IPS DF 19.7 (cell line): ENCODE data around the gene SUPT3H.

Experiments
- DNase-seq: peaks from one replicate; pipeline ENCODE4 v3.0.0-alpha.2; 2013; ENCODE audit warnings: low read depth, low spot score

SUPT3H gene

DNA sequence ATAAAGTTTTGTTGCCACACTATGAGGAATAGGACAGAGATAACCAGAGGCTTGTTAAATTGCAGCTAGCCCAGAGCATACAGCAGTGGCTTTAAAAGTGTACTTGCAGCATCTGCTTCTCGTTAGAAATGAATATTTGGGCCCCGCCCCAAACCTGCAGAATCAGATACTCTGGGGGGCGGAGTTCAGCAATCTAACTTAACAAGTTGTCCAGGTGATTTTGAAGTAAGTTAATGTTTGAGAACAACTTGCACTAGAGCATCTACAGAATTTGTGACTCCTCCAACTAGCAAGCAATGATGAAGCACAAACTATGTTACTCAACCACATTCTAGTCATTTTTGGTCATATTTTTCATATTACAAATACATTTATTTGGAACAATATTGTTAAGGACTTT is 10.6 kb upstream of the SUPT3H start:
- no peak for DNase-seq

DNA sequence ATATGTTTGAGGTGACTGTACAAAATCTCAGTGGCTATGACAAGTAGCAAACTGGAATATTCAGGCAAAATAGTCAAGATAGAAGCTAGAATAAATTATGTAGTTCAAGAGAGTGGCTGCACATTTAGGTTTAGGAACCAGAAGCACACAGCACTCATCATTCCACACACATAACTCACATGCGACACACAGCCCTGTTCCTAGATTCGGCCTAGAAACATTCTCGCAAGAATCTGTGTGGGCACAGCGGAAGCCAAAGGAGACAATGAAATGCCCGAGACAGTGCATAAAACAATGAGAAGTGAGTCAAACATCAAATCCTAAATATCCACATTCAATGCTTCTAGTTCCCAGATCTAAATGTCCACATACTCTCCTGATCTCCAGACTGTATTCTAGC is 9.5 kb upstream of the SUPT3H start:
- DNase-seq: no peak

DNA sequence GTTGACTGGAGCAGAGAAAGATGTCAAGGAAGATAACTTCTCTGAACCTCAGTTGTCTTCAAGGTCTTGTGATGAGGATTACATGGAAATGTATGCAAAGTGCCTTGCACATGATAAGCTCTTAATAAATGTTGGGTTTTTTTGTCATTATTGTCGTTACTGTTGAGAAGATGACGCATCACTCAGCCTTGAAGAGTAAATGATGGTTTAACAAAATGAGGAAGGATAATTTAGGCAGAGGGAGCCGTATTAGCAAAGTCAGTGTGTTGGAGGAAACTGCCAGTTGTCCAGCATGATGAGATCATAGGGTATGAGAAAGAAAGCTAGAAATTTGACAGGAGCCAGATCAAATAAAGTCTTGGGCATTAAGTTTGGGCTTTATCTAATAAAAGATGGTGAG is 8.8 kb upstream of the SUPT3H start:
- no peak for DNase-seq

DNA sequence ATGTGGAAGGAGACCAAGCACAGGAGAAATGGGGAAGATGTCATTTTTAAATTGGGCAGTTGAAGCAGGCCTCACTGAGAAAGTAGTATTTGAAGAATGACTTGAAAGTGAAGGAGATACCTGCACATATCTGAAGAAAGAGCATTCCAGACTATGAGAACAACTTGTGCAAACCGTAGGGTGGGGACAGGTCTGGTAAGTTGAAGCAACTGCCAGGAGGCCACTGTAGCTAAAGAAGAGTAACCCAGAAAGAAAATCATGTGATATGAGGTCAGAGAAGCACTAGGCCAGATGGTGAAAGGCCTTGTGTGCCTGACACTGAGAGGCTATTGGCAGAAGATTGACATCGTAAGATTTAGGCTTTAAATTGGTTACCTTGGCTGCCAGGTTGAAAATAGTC is 4.7 kb upstream of the SUPT3H start:
- DNase-seq: no peak

DNA sequence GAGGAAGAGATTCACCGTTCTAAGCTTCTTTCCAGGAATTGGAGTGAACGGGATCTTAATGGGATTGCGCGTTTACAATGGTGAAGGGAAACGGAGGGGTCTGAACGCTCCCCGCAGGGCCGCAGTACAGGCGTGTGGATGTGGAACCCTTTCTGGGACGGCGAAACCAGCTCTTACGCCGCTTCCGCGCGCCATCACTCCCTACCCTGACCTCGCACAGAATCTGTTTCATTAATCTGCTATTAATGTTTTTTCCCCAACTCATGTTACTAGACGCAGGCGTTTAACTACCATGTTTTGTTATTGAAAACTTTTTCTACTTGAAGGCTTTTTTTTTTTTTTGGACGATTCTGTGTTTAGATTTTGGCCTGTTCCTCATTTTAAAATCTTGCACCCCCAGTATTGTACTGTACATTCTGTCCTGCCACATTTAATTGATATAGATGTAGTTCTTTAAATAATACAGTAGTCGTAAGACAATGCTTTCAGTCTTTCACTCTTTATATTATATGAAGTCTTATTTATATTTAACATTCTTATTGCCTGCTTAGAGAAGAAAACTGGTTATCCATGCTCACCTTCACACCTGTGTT is 696 bp upstream of the SUPT3H start:
- no peak for DNase-seq

DNA sequence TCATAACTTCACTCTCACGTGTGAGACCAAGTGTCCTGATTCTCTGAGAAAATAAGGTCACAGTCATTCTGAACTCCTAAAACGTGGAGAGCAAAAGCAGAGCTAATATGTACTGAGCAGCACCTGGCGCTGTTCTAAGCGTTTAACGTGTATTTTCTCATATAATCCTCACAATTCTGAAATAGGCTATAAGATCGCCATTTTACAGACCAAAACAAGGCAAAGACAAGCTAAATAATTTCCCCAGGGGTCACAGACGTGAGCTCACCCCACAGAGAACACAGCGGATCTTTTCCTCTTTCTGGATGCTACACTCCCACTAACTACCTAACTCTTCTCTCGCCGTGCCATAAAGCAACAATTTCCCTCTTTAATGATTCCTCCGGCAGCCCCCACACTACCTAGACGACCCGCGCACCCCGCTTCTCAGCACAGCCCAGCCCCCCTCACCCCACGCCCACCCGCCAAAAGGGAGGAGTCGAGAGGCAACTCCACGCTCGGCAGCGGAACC is 636 bp downstream of the SUPT3H start:
- no peak for DNase-seq

DNA sequence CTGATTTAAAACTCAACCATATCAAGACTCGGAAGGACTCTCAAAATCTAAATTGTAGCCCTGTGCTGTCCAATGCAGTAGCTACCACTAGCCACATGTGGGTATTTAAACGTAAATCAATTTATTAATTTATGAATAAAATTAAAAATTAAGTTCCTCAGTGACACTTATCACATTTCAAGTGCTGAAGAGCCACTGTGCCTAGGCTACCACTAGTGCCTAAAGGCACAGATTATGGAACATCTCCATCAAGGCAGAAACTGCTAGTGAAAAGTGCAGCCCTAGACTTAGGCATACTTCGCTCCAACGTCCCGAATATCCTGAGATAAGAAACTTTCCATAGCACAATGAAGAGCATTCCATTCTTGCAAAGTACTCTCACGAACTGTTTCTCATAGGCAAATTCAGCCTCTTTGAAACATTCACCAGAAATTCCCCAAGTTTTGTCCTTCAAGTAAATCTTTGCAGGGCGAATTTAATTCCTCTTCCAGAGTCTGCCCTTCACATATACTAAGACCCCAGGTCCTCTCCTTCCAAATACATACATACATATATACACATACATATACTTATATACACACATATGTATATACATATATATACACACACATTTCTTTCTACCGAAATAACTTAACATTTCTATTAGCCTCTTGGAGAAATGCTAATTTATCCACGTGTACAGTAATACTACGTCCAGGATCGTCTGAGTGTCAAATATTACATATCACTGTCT is 1.3 kb downstream of the SUPT3H start:
- DNase-seq: no peak

DNA sequence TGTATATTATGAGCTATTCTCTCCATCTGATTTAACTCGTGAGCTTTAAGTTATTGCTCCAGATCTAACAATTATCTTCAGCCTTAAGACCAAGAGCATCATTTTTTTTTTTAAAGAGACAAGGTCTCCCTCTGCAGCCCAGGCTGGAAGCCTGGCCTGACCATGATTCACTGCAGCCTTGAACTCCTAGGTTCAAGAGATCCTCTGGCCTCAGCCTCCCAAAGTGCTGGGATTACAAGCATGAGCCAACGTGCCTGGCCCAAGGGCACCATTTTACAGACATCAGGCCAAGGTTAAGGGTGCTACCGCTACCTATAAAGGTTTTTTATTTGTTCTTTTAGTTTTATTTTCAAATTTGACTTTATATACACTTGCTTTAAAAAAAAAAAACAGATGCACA is 2.3 kb downstream of the SUPT3H start:
- DNase-seq: no peak

DNA sequence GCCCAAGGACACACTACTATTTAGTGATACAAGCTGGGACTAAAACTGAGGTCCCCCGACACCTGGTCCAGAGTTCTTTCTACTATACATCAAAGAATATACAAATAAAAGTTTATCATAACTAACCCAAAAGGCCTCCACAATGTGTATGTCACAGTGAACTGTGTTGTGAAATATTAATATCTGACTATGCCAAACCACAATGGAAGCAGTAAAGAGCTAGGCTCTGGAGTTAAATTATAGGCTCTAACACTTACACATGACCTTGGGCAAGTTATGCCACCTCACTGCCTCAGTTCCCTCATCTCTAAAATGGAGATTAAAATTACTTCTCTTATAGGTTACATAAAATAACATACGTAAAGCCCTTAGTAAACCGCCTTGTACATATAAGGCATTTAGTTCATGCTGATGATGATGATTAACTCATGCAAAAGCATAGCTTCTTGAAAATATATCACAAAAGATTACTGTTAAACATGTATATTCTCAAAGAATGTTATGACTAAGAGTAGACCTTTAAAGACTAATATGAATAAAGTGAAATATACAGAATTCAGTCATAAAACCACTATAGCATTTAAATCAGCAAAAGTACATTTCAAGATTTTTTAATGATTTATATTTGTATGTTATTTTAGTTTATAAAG is 5.7 kb downstream of the SUPT3H start:
- no peak for DNase-seq

DNA sequence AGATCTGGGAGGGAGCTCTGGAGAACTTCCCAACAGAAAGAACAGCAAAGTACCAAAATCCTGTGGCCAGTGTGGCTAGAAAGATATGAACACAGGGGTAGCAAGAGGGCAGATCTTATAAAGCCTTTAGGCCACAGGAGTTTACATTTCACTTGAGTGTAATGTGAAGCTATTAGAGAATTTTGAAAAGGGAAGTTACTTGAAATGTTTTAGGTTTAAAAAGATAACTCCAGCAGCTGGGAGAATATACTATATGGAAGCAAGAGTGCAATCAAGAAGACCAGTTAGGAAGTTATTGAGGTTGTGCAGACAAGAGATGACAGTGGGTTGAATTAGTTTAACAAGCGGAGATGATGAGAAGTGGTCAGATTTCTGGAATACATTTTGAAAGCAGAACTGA is 7.9 kb downstream of the SUPT3H start:
- DNase-seq: no peak

DNA sequence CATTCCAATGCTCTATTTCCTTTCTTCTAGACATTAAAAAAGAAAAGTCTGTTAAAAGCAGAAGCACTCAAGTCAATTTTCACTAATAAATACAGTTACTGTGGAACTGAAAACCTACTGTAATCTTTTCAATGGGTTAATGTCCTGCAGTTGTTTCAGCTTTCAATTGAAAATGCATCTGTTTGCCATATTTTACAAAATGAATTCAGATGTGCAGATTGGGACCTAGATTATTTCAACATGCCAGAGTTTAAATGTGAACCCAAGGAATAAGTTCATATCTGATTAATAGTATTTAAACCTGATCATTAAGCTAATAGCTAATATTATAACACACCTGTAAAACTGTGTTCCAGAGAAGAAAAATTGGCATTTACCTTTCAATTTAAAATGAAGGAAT is 9.7 kb downstream of the SUPT3H start:
- DNase-seq: no peak

DNA sequence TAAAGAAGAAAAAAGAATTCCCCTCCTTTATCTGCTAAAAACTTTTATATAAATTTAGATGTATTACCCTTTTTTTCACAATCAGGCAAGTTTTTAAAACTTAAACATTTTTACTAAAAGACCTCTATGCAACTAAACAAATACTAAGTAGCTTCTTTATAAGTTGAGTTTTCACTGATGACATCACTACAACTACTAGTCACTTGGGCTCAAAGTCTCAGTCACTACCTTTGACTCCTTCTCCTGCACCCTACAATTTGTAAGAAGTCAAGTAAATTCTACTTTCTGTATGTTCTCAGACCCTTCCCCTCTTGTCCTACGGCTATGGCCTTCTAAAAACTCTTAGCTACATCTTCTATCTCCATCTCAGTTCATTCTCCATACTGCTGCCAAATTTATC is 11.2 kb downstream of the SUPT3H start:
- DNase-seq: no peak

DNA sequence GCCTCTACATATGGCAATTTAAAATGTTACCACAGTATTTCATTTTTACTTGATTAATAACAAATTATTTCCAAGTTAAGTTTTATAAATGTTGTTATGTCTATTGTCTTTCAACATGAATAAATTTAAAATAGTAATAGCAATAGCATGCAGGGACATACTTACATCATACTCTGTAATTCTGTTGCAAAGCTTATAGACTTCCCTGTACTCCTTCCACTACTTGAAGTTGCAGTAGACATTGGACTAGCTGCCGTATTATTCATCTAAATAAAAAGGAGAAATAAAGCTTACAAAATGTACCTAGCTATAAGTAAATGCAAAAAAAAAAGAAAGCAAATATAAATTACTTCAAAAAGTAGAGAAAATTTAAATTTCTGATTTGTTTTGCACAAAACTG is 12.7 kb downstream of the SUPT3H start:
- no peak for DNase-seq

DNA sequence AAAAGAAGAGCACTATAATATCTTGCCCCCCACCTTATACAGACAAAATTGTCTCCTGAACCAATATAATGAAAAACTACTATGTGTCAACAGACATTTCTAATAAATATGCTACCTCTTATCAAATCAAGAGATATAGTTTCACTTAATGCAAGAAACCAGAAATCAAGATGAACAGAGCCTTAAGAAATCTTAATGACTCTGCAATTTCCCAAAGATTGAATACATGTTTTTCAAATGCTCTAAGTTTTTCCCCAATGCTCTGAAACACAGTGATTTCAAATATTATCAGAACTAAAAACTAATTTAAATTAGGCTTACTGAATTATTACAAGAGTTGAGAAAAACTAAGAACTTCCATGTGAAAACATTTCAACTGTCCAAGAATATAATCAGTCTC is 13.3 kb downstream of the SUPT3H start:
- no peak for DNase-seq

DNA sequence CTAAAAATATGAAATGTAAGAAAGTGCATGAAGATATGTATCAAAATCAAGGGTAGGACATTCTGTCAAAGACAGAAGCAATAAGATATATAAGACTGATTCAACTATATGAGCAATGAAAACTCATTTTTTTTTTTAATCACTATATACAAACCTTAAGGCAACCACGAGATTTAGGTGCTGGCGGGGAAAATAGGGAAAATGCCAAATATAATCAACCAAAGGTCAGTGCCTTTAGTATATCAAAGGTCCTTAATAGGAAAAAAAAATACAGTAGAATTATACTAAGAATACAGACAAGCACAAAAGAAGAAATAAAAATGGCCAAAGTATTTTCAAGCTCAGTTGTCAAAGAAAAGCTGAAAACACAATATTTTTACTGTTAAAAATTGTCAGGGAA is 24.1 kb downstream of the SUPT3H start:
- DNase-seq: no peak

DNA sequence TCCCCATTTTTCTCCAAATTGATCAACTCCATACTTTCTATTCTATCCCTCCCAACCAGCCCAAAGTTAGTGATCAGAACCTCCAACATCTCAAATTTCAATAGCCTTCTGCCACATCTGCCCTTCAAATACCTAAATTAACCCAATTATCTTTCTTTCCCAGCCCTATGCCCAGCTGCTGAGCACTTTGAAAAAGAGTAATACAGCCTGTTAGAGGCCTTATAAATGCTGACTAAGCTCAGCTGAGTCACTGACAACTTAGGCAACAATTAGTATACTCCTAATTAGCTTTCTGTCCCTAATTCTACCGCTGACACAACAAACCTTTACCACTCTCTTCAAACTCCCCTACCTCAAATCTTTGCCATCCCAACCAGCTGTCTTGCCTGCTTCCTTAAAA is 26.1 kb downstream of the SUPT3H start:
- DNase-seq: no peak

DNA sequence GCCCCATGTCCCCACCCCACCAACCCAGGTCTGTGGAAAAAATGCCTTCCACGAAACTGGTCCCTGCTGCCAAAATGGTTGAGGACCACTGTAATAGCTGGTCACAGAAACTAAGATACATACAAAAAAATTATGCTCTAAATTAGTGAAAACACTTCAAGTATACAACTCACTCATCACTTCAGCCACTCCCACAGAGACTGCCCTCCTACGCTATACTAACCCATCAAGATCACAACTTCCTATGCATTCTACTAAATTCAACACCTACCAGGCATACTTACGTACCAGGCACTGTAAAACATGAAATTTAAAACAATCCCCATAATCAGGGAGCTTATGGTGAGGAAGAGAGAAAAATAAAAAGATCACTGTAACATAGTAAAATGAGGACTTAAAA is 26.7 kb downstream of the SUPT3H start:
- DNase-seq: no peak

DNA sequence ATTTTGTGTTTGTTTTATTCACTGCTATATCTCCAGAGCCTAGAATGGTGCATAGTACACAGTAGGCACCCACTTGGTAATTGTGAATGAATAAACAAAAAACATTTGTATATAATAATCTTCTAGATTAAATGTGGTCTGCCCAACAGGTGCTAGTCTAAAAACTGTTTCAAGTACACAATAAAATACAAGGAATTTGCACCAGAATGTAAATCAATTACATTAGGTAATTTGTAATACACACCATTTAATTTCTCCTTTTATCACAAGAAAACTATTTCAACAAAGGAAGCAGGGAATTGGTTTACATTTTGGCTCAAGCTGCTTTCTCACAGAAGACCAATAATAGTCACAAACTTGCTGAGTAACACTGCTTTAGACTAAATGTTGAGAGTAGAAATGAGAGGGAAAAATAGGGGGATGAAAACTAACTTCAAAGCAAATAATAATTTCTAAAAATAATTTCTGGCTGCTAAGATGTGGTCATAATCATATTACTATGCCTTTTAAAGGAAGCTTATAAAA is 27.5 kb downstream of the SUPT3H start:
- no peak for DNase-seq

DNA sequence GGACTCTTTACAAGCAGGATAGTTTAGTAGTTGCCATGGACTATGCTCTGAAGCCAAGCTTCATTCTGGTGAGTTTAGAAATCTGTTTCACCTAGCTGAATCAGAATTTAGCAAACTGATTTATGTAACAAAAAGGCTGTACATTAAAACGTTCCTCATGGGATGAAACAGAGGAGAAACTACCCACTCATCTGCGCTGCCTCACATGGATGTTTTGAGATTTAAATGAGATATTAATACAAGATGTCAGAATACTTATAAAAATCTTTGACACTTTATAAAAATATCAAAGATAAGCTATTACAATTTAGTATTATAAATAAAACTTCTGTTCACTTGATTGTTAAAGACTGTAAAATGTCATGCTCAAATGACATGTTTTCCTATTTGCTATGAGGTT is 32.8 kb downstream of the SUPT3H start:
- DNase-seq: no peak

DNA sequence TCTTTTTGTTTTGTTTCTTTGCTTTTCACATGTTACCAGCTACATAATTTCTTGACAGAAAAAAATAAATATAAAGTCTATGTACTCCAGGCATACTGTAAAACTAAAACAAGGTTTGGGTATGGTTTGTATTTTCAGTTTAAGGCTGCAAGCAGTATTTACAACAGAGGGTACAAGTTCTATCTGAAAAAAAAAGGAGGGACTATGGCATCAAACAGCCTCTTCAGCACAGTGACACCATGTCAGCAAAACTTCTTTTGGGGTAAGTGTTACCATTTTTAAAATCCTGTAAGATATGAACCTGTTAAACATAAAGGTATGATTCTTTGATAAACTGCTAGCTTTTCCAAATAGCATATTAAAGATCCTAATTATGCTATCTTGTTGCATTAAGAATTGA is 49.2 kb downstream of the SUPT3H start:
- DNase-seq: no peak

DNA sequence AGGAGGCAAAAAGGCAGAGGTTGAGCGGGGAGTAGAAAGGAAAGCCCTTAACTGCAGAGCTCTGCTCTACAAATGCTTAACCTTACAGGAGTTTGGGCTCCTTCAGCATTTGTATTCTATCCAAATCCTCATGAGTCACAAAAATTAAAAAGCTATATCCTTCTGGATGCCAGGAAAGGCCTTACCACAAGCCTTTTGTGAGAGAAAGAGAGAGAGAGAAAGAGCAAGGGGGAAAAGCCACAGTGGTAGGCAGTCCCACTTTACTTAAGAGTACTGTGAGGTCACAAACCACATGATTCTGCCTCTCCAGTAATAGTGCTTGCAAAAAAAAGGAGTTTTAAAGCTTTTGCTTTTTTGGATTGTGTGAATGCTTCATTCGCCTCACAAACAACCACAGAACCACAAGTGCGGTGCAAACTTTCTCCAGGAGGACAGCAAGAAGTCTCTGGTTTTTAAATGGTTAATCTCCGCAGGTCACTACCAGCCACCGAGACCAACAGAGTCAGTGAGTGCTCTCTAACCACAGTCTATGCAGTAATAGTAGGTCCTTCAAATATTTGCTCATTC is 49.7 kb downstream of the SUPT3H start, which contains the start of gene RUNX2:
TSS of gene RUNX2 (plus strand) at position 375 of the 567 bp plus-strand sequence. CDS start 397 bp downstream, outside the sequence.
- DNase-seq: peak; percentile 0

DNA sequence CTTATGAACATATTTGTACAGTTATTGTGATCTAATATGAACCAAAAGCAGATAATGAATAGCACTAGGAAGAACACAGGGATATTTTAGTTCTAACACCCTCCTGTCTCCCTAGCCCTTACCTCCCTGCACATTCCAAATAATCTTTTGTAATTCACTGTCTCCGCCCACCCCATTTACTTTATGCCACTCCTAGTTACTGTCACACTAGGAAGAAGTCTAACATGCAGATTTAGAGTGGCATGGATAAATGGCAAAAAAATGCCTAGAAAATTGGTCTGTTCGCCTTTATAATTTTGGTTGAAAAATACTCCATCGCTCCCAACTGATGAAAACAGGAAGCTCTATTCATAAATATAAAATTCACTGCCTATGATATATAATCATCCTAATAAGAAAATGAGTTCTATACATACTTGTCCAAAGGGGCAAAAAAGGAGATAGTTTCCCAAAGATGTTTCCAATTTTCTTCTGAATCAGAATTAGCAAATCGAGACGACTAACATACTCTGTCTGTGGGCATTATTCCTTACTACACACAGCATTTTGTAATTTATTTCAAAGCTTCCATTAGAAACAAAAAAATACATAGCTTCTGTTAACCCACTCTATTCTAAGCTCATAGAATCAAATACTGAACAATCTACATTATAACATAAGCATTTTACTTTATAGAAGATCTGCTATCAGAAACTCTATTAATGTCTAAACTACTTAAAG is 50.9 kb downstream of the SUPT3H start:
- no peak for DNase-seq
